NCI-H82 treated with DMSO at 0.1 percent for 48 hours (cell line): ENCODE results near the gene CCDC60.

Experiments
- DNase-seq: peaks from one replicate; lab custom pipeline; 2025; ENCODE audit not compliant: unreplicated experiment; lab: John Stamatoyannopoulos, UW

The CCDC60 gene

DNA sequence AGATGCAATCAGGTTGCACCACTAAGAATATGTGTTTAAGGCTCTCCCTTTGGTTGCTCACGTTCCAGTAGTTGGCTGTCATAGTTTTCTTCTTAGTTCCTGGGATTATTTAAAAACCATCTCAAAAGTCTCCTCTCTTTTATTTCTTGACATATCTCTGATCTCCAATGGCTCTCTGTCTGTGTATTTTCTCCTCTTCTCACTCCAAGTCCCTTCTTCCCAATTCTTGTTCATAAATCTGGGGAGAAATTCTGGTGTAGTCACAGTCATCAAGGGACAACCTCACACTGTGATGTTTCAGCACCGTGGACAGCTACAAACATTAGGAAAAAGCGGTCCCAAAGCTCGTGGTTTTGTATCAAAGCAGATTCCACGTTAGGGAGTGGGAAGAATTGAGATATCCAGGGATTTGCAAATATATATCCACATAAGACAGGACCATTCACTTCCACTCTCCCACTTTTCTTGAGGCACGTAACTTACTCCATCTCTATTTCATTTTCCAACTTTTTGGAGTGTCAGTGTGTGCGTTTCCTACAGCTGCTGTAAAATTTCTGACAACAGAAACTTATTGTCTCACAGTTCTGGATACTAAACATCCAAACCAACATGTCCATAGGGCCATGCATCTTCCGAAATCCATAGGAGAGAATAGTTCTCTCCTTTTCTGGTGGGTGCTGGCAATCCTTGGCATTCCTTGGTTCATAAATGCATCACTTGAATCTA, 178.4 kb downstream of the CCDC60 start:
- DNase-seq, result no peak

DNA sequence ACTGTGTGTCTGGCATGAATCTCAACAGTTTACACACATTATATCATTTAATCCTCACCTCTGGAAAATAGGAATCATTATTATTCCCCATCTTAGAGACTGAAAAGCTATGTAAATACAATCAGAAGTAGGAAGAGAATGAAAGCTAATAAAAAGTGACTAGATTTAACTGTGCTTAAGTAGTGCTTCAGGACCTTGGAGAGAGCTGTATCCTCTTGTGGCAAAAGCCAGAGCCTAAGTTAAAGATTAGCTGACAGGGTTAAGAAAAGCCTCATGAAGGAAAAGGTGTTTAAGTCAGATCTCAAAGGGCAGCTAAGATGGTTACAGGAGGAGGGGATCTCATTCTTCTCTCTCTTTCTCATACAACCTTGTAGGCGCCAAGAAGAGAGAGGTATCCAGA, 193.7 kb downstream of the CCDC60 start:
- no peak for DNase-seq

DNA sequence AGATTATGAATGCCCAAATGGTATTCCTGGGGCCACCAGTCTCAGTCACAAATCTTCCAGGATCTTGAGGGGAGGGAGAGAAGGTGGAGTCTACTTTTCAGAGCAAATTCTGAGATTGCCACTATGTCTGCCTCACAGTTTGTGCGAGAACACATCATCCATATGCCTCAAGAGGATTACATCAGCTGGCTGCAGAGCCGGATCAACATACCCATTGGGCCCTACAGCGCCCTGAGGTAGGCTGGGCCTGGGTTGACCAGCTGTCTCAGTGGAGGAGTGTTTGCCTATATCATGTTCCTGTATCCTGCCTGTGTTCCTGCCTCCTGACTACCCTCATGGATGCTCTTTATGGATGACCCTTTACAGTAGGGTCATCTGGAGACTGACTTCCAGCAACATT, 205.9 kb downstream of the CCDC60 start:
- DNase-seq, result no peak

DNA sequence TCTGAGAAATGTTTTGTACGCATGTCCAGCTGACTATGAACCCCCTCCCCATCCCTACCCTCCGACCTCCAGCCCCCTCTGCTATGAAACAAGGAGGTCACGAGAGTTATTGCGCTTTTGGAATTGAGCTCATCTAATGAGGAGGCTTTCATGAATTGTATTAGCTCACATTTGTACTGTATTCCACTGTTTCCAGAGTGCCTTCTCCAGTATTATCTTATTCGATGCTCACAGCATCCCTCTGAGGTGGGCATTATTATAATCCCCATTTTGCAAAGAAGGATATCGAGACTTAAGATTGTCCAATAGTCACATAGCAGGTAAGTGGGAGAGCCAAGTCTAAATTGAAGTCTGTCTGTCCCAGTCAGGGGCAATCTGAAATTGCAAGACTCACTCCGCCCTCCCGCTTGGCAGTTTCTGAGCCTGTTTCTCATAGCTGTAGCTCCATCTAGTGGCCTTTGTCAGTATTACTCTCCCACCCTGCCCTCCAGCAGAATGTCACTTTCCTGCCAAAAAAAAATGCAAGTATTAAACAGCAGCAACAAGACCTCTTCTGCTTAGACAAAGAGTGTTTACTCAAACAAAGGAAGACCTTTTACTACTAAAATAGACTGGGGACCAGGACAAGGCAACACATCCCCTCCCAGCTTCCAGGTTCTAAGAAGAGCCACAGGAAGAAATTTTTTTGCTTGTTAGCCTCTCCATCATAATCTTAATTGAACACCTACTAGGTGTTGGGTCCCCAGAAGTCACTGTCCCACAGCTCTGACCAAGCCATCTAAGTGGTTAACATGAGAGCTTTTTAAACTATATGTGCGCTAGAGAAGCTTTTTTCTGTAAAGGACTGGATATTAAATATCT, 210.5 kb downstream of the CCDC60 start:
- peak; percentile 5 for DNase-seq

DNA sequence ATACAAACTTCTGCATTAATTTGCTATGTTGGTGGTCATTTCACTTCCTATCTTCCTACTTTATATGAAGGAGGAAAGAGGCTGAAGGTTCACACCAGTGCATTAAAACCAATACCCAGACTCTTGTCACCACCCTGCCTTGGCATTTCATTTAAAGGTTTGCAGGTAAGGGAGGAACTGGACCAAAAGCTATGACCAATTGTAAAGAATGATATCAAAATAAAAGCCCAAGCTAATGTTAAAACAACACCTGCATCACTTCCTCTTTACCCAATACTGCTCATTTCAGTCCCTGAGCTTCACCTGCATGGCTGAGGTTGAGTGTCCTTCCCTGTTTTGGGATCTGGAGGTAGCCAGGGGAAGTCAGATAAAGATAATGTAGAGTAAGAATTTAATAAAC, 211.8 kb downstream of the CCDC60 start:
- DNase-seq, result no peak

DNA sequence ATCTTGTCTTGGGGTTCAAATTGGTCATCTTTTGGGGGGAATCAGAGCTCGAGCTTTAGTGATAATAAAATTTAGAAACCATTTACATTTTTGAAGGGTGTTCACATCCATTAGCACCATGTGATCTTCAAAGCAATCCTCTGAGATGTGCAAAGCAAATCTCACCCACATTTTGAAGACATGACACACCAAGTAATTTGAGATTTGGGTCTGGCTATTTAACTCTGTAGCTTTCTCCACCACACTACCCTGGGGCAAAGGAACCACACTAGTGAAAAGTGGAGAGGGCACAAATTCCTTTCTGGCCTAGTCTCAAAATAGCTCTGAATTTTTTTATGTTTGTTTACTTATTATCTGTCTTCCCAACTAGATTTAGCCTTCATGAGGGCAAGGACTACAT, 212.5 kb downstream of the CCDC60 start:
- DNase-seq, result no peak

DNA sequence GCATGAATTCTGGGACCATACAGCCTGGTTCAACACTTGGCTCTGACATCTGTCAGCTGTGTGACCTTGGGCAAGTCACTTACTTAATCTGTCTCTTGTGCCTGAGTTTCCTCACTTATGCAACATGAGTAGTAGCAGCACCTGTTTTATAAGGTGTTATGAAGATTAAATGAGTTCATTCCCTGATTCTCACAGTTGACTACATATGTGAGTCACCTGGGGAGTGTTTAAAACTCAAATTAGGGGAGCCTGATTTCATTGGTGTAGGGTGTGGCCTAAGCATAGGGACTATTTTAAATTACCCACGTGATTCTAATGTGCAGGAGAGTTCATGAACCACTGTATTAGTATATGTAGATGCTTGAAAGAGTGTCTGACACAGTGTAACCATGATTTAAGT, 222.3 kb downstream of the CCDC60 start:
- no peak for DNase-seq

DNA sequence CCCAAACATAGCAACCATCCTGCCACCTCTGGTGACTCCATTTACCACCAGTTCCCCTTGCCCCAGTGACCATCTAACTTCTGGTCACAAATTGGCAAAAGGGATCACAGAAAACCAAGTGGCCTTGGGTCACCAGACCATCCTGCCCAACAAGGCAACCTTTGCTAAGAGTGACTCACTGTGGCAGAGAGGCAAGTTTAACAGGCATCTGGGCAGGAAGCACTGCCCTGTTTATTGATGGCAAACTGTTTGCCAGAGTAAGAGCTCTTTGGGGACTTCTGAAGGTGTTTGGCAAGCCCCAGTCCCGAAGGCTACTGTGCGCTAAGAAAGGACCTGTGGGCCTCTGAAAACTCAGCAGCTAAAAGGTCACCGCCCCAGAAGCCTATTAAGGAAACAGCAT, 230.9 kb downstream of the CCDC60 start:
- no peak for DNase-seq

DNA sequence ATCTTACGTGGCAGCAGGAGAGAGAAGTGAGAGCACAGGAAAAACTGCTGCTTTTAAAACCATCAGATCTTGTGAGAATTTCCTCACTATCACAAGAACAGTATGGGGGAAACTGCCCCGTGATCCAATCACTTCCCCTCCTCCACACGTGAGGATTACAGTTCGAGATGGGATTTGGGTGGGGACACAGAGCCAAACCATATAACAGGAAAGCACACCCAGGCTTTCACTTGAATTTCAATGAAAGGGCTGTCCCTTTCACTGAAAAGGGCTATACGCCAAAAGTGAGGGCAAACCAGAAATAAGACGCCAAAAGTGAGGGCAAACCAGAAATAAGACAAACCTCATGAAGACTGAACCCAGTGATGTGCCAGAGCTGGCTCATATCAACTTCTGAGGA, 236.2 kb downstream of the CCDC60 start:
- no peak for DNase-seq

DNA sequence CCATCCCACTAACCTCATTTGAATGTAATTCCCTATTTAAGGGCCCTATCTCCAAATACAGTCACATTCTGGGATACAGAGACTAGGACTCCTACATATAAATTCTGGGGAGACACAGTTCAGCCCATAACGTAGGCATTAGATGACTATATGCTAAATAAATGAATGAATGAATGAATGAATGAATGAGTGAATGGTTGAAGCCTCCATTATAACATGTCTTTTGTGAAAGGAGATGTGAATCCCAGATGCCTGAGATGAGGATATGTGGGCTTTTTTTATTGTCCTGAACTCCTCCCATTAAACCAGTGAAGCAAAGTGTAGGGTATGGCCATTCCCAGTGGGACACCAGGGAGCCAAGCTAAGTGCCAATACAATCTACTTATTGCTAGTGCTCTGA, 238.6 kb downstream of the CCDC60 start:
- no peak for DNase-seq

DNA sequence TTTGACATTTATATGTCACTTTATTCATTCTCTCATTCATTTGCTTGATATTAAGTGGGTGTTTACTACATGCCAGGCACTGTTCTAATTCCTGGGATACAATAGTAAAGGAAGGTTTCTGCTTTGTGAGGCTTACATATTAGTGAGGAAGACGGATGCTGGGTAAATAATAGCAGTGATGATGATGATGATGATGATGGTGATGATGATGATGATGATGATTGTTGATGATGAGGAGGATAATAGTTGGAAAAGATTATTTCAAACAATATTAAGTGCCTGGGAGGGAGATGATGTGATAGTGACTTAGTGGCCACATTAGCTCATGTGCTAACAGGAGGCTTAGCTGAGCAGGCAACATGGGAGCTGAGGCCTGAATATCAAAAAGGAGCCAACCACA, 239.7 kb downstream of the CCDC60 start:
- DNase-seq, result no peak

DNA sequence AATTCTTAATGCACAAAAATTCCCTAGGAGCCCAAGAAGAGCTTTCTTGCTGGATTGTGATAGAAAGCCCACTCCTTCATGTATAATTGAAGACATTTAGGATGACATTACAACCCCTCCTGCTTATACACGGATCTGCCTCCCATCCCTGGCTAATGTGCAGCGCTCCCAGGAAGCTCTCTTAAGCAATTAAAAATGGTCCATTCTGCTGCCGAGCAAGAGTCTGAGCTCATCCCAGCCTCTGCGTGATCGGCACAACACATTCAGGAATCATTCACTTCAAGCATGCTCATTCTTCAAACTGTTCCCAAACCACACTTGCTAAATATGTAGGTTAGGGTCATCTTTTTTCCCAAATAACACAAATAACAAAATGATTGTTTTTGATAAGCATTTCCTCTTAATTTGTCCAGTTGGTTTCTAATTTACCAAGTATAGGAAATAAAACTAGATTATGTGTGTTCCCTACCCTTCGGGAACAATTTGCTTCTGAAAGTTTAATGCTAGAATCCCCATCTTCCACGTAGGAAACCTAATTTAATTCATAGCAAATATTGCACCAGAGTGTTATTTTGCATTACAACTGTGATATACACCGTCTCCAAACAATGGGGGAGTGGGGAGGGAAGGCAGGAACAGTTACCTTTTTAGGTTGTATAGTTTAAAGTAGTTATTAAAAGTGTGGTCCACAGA, 241.7 kb downstream of the CCDC60 start:
- no peak for DNase-seq

DNA sequence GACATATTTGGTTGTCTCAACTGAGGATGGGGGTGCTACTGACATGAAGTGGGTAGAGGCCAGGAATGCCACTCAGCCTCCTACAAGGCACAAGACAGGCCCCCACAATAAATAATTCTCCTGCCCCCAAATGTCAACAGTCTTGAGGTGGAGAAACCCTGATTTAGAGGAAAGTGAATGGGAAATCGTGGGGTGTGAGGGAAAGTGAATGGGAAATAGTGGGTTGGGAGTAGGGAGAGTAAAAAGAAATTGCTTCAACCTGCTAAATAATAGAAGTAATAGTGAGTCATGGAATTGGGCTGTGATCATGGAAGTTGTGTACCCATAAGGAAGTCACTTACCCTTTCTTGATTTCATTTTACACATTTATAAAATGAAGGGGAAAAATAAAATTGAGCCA, 242.4 kb downstream of the CCDC60 start:
- no peak for DNase-seq

DNA sequence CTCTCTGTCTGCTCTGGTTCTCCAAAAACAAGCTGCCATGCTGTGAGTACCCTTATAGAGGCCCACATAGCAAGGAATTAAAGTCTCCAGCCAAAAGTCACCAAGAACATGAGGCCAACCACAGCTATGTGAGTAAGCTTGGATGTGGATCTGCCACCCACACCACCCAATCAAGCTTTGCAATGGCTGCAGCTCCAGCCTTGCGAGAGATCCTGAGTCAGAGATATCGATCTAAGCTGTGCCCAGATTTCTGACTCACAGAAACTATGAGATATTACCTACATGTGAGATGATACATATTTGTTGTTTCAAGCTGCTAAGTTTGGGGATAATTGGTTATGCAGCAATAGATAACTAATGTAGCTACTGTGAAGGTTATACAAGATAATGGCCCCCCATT, 243.6 kb downstream of the CCDC60 start:
- no peak for DNase-seq

DNA sequence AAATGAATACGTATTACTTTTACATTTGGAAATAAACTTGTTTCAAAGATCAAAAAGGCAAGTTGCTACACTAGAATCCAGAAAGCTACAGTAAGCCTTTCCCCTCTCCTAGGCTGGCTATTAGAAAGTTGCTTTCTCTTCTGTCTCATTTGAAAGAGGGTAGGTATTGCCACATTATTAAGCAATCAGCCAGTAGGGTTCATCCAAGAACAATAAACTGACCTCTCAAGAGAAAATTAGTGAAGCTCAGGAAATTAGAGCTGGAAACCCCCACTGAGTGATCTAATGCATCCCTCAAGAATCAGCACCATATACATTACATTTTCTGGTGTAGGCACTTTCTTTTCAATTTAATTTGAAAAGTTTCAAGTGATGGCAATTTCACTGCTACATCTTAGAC, 254.6 kb downstream of the CCDC60 start:
- DNase-seq, result no peak

DNA sequence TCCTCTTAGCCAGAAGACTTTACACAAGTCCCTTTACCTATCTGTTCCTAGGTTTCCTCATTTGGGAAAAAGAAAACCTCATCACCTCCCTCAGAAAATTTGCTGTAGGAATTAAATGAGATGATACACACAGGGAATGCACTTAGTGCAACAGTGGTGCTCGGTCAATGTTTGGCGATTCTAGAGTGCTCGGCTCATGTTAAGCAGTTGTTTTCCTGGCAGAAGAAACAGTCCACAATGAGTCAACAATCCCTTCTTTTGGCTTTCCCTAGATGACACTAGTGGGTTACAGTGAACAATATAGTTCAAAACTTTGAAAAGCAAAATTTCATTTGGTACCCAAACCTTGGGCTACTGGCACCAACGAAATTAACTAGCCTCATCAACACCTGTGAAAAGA, 255.1 kb downstream of the CCDC60 start:
- DNase-seq, result no peak
